ENCODE measurements around the gene SLC39A11.

- no peak for TF ChIP-seq CTCF (IDR thresholded peaks at IDR 0.05; ENCODE audit: low read depth, low read length)
- no peak for TF ChIP-seq EZH2phosphoT487 (IDR thresholded peaks at IDR 0.05; ENCODE audit: low read depth)
Measured at GRCh38 chr17:72943826-72944689, 148.4 kb downstream of the SLC39A11 start.

Measured in OCI-LY3 (cell line).